Measurements from ENCODE around the gene SUSD1. TPM values are rescaled to one million over a fixed set of nuclear protein-coding genes. Genes with fewer than 3 reads are reported as not detected.
A peak's percentile ranks its signal among the peaks of the same experiment; 100 is the strongest.

Gene SUSD1
- total and polyA plus RNA-seq, 4 experiments from 2014 or later, result 3.6 to 8.4 (median 5.8) TPM

DNA sequence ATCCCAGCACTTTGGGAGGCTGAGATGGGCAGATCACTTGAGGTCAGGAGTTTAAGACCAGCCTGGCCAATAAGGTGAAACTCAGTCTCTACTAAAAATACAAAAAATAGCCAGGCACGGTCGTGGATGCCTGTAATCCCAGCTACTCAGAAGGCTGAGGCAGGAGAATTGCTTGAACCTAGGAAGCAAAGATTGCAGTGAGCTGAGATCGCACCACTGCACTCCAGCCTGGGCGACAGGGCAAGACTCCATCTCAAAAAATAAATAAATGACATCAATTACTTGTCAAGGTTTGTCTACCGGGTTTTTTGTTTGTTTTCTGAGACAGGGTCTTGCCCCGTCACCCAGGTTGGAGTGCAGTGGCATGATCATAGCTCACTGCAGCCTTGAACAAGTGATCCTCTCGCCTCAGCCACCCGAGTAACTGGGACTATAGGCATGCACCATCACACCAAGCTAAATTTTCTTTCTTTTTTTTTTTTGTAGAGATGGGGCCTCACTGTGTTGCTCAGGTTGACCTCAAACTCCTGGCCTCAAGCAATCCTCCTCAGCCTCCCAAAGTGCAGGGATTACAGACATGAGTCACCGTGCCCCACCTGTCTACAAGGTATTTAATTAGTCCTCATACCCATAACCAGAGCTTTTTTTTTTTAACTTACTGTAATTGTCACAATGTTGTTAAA, 64.9 kb downstream of the SUSD1 start:
- Histone ChIP-seq H3K36me3 (ENCODE audit: insufficient read depth, low read length) (peaks cover 6% of the 10 kb centered on the region), H3K4me3 (ENCODE audit: low read length in 2 of 2) (no peak overlapping the region), H3K9me3 (ENCODE audit: control insufficient read depth in 1 of 2, low read length in 2 of 2) (no peaks in the 10 kb centered on the region), H3K4me1 (ENCODE audit: insufficient read depth, low read length) (no peaks in the 10 kb centered on the region), H3K27ac (ENCODE audit: low read depth, low read length) (no peak overlapping the region), H3K27me3 (ENCODE audit: insufficient read depth, low read length) (no peaks in the 10 kb centered on the region)
- POLR2A ChIA-PET (ENCODE audit: partially characterized antibody), result interaction anchor here (0.9 kb wide), 1 partner anchor 225 kb away, joined by 3 read pairs; no protein-coding TSS in a partner anchor
- CTCF ChIA-PET (ENCODE audit: partially characterized antibody), result interaction anchor here (0.8 to 1.7 kb wide), 7 partner anchors 12 to 683 kb away, joined by 3 to 7 read pairs (median 3); no protein-coding TSS in a partner anchor
- Mint-ChIP-seq H3K27me3 (no peaks in the 10 kb centered on the region), H3K9me3 (no peaks in the 10 kb centered on the region), H3K36me3 (peaks cover 12 to 13% of the 10 kb centered on the region in 2 donors), H3K27ac (peak overlapping the region in 3 of 7 donors; percentile 22 to 56 (median 44)), H3K4me1 (no peaks in the 10 kb centered on the region), H3K4me3 (no peak overlapping the region)
- DNase-seq, result no peak
- intact Hi-C loops (cut with micrococcal nuclease), result no loop called here

GRCh38 chr9:112104901-112105300, 70.2 kb downstream of the SUSD1 start:
- H3K27me3 ChIP-seq (ENCODE audit: insufficient read depth, low read length), result no peaks in the 10 kb centered on the region
- ChIA-PET POLR2A (ENCODE audit: partially characterized antibody) (no interaction called here), CTCF (ENCODE audit: partially characterized antibody) (no interaction called here)
- no peak overlapping the region for H3K27ac ChIP-seq (ENCODE audit: low read depth, low read length)
- Mint-ChIP-seq H3K27ac (peak overlapping the region in 1 of 7 donors; percentile 2), H3K36me3 (peaks cover 12 to 14% of the 10 kb centered on the region in 2 donors), H3K4me1 (no peaks in the 10 kb centered on the region), H3K9me3 (no peaks in the 10 kb centered on the region), H3K27me3 (no peaks in the 10 kb centered on the region), H3K4me3 (no peak overlapping the region)
- intact Hi-C loops (cut with micrococcal nuclease), result no loop called here
- H3K36me3 ChIP-seq (ENCODE audit: insufficient read depth, low read length), result no peaks in the 10 kb centered on the region
- H3K4me1 ChIP-seq (ENCODE audit: insufficient read depth, low read length), result no peaks in the 10 kb centered on the region
- no peak overlapping the region for H3K4me3 ChIP-seq (ENCODE audit: low read length in 2 of 2)
- DNase-seq, result no peak
- H3K9me3 ChIP-seq (ENCODE audit: control insufficient read depth in 1 of 2, low read length in 2 of 2), result no peaks in the 10 kb centered on the region

- H3K4me3 ChIP-seq (ENCODE audit: low read length in 2 of 2), result no peak overlapping the region
- no peaks in the 10 kb centered on the region for H3K36me3 ChIP-seq (ENCODE audit: insufficient read depth, low read length)
- H3K27ac ChIP-seq (ENCODE audit: low read depth, low read length), result no peak overlapping the region
- intact Hi-C loops (cut with micrococcal nuclease), result no loop called here
- H3K9me3 ChIP-seq (ENCODE audit: control insufficient read depth in 1 of 2, low read length in 2 of 2), result no peaks in the 10 kb centered on the region
- ChIA-PET POLR2A (ENCODE audit: partially characterized antibody) (no interaction called here), CTCF (ENCODE audit: partially characterized antibody) (interaction anchor here (3.1 kb wide), 1 partner anchor 9 kb away, joined by 16 read pairs; no protein-coding TSS in a partner anchor)
- H3K27me3 ChIP-seq (ENCODE audit: insufficient read depth, low read length), result no peaks in the 10 kb centered on the region
- no peak overlapping the region for H3K27ac Mint-ChIP-seq
- DNase-seq, result no peak
- no peaks in the 10 kb centered on the region for H3K4me1 ChIP-seq (ENCODE audit: insufficient read depth, low read length)
- no peaks in the 10 kb centered on the region for H3K9me3 Mint-ChIP-seq
- no peaks in the 10 kb centered on the region for H3K4me1 Mint-ChIP-seq
- H3K27me3 Mint-ChIP-seq, result no peaks in the 10 kb centered on the region
- peaks cover 11 to 14% of the 10 kb centered on the region in 2 donors for H3K36me3 Mint-ChIP-seq
- H3K4me3 Mint-ChIP-seq, result no peak overlapping the region
Measured at GRCh38 chr9:112104401-112104800, 70.7 kb downstream of the SUSD1 start.

- no peaks in the 10 kb centered on the region for H3K4me1 ChIP-seq (ENCODE audit: insufficient read depth, low read length)
- POLR2A ChIA-PET (ENCODE audit: partially characterized antibody), result no interaction called here
- H3K36me3 Mint-ChIP-seq, result peaks cover 9 to 14% of the 10 kb centered on the region in 2 donors
- H3K4me3 ChIP-seq (ENCODE audit: low read length in 2 of 2), result no peak overlapping the region
- no peak overlapping the region for H3K27ac Mint-ChIP-seq
- no peaks in the 10 kb centered on the region for H3K27me3 Mint-ChIP-seq
- CTCF ChIA-PET (ENCODE audit: partially characterized antibody), result interaction anchor here (0.8 to 11.3 kb wide), 4 partner anchors 10 to 257 kb away, joined by 3 to 162 read pairs (median 10); no protein-coding TSS in a partner anchor
- H3K36me3 ChIP-seq (ENCODE audit: insufficient read depth, low read length), result no peaks in the 10 kb centered on the region
- no peaks in the 10 kb centered on the region for H3K9me3 ChIP-seq (ENCODE audit: control insufficient read depth in 1 of 2, low read length in 2 of 2)
- DNase-seq, result no peak
- H3K27ac ChIP-seq (ENCODE audit: low read depth, low read length), result no peak overlapping the region
- H3K27me3 ChIP-seq (ENCODE audit: insufficient read depth, low read length), result no peaks in the 10 kb centered on the region
- no peaks in the 10 kb centered on the region for H3K9me3 Mint-ChIP-seq
- H3K4me3 Mint-ChIP-seq, result no peak overlapping the region
- no peaks in the 10 kb centered on the region for H3K4me1 Mint-ChIP-seq
- intact Hi-C loops (cut with micrococcal nuclease), result no loop called here
Measured at GRCh38 chr9:112103405-112103804, 71.7 kb downstream of the SUSD1 start.

GRCh38 chr9:112097712-112098688, 77.1 kb downstream of the SUSD1 start:
- Histone ChIP-seq H3K27me3 (ENCODE audit: insufficient read depth, low read length) (no peaks in the 10 kb centered on the region), H3K4me3 (ENCODE audit: low read length in 2 of 2) (no peak overlapping the region), H3K4me1 (ENCODE audit: insufficient read depth, low read length) (peaks cover 21% of the 10 kb centered on the region), H3K9me3 (ENCODE audit: control insufficient read depth in 1 of 2, low read length in 2 of 2) (no peaks in the 10 kb centered on the region), H3K36me3 (ENCODE audit: insufficient read depth, low read length) (no peaks in the 10 kb centered on the region), H3K27ac (ENCODE audit: low read depth, low read length) (no peak overlapping the region)
- peaks cover 6 to 10% of the 10 kb centered on the region in 2 donors for H3K36me3 Mint-ChIP-seq
- no peak overlapping the region for H3K4me3 Mint-ChIP-seq
- H3K27me3 Mint-ChIP-seq, result no peaks in the 10 kb centered on the region
- H3K9me3 Mint-ChIP-seq, result no peaks in the 10 kb centered on the region
- no peak overlapping the region for H3K27ac Mint-ChIP-seq
- intact Hi-C loops (cut with micrococcal nuclease), result loop anchor here (1.0 to 5.0 kb wide), 5 partner anchors 79 to 263 kb away; partner anchors contain the start of genes PTBP3 and SUSD1
- ChIA-PET POLR2A (ENCODE audit: partially characterized antibody) (interaction anchor here (0.6 to 1.9 kb wide), 6 partner anchors 10 to 272 kb away, joined by 3 to 8 read pairs (median 3); partner anchors contain the start of genes PTBP3 and SUSD1), CTCF (ENCODE audit: partially characterized antibody) (interaction anchor here (0.7 to 11.3 kb wide), 44 partner anchors 10 to 751 kb away, joined by 3 to 162 read pairs (median 4); partner anchors contain the start of genes HSDL2 and PTBP3)
- peaks cover 17 to 33% (median 23%) of the 10 kb centered on the region in 4 donors for H3K4me1 Mint-ChIP-seq
- peak; percentile 64 to 73 (median 71) for DNase-seq

GRCh38 chr9:112094948-112095681, 80.0 kb downstream of the SUSD1 start:
- peak overlapping the region in 6 of 8 donors; percentile 6 to 81 (median 60) for H3K4me3 Mint-ChIP-seq
- Histone ChIP-seq H3K36me3 (ENCODE audit: insufficient read depth, low read length) (no peaks in the 10 kb centered on the region), H3K4me1 (ENCODE audit: insufficient read depth, low read length) (peaks cover 21% of the 10 kb centered on the region), H3K27ac (ENCODE audit: low read depth, low read length) (no peak overlapping the region), H3K4me3 (ENCODE audit: low read length in 2 of 2) (no peak overlapping the region), H3K27me3 (ENCODE audit: insufficient read depth, low read length) (no peaks in the 10 kb centered on the region), H3K9me3 (ENCODE audit: control insufficient read depth in 1 of 2, low read length in 2 of 2) (no peaks in the 10 kb centered on the region)
- H3K9me3 Mint-ChIP-seq, result no peaks in the 10 kb centered on the region
- no peak for DNase-seq
- peaks cover 17 to 33% (median 23%) of the 10 kb centered on the region in 4 donors for H3K4me1 Mint-ChIP-seq
- peaks cover 6 to 9% of the 10 kb centered on the region in 2 donors for H3K36me3 Mint-ChIP-seq
- CTCF ChIA-PET (ENCODE audit: partially characterized antibody), result interaction anchor here (1.0 to 11.3 kb wide), 4 partner anchors 40 to 336 kb away, joined by 3 to 162 read pairs (median 4); no protein-coding TSS in a partner anchor
- H3K27ac Mint-ChIP-seq, result peak overlapping the region; percentile 15 to 86 (median 65)
- intact Hi-C loops (cut with micrococcal nuclease), result loop anchor here (5.0 kb wide), 3 partner anchors 82 to 252 kb away; partner anchors contain the start of gene SUSD1
- H3K27me3 Mint-ChIP-seq, result no peaks in the 10 kb centered on the region
- POLR2A ChIA-PET (ENCODE audit: partially characterized antibody), result interaction anchor here (0.7 to 1.2 kb wide), 3 partner anchors 80 to 623 kb away, joined by 3 read pairs; partner anchors contain the start of genes HSDL2, INIP and SUSD1

Data from CD4-positive, alpha-beta memory T cell (primary cell).